Ammon's horn (tissue), 1 donor: Measurements from ENCODE around the gene TRIB2.

Source experiments
- DNase-seq: peaks from one replicate; pipeline ENCODE4 v3.0.0-alpha.2; 2016; ENCODE audit warnings: low spot score

Gene TRIB2

GRCh38 chr2:12778811-12779579, 62.3 kb downstream of the TRIB2 start:
- no peak for DNase-seq

- no peak for DNase-seq
Measured at GRCh38 chr2:12781329-12781728, 64.6 kb downstream of the TRIB2 start.

GRCh38 chr2:12787891-12788801, 71.4 kb downstream of the TRIB2 start:
- DNase-seq: no peak

DNA sequence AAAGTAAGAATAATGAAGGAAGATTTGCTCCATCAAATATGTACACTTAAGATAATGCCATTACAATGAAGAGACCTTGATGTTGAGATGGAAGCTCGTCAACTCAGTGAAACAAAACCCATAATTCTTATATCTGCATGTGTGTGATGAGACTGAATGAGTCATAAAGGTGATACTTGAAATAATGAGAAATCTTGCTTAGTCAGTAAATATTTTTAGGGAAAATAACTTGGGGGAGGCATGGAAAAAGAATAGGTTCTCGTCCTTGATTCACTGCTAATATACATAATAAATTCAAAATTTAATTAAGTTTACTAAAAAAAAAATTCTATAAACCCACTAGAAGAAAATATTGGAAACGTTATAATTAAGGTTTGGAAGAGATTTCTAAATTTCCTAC, 75.2 kb downstream of the TRIB2 start:
- DNase-seq: no peak
